ENCODE results near the gene ATP5MC2.
"Not testable (repeated sequence)": the region's sequence is repeated elsewhere in the genome, so short reads cannot be mapped to it uniquely, and the experiment has no call there.

ATP5MC2 gene

GRCh38 chr12:53694756-53695151 lies 18.9 kb upstream of the ATP5MC2 start:
- DNase-seq (ENCODE audit: low read depth, low spot score) = no peak

- DNase-seq (ENCODE audit: low read depth, low spot score) = no peak
These were observed 12.3 kb upstream of the ATP5MC2 start for GRCh38 chr12:53688134-53688533.

- DNase-seq (ENCODE audit: low read depth, low spot score) = no peak
These were observed 10.6 kb upstream of the ATP5MC2 start for GRCh38 chr12:53686436-53686835.

- no peak for DNase-seq (ENCODE audit: low read depth, low spot score)
These were observed 8.9 kb upstream of the ATP5MC2 start for GRCh38 chr12:53684654-53685220.

GRCh38 chr12:53683983-53684382 lies 8.1 kb upstream of the ATP5MC2 start:
- DNase-seq (ENCODE audit: low read depth, low spot score) = no peak

- no peak for DNase-seq (ENCODE audit: low read depth, low spot score)
These were observed 7.6 kb upstream of the ATP5MC2 start for GRCh38 chr12:53683494-53683893.

- not testable (repeated sequence) for DNase-seq (ENCODE audit: low read depth, low spot score)
These were observed 4.2 kb upstream of the ATP5MC2 start for GRCh38 chr12:53680061-53680460.

- DNase-seq (ENCODE audit: low read depth, low spot score) = no peak
These were observed 1.9 kb upstream of the ATP5MC2 start for GRCh38 chr12:53677800-53678148.

GRCh38 chr12:53677016-53677799 lies 1.3 kb upstream of the ATP5MC2 start:
- DNase-seq (ENCODE audit: low read depth, low spot score) = no peak

- DNase-seq (ENCODE audit: low read depth, low spot score) = no peak
These were observed 753 bp upstream of the ATP5MC2 start for GRCh38 chr12:53676656-53677015.

GRCh38 chr12:53674977-53675700 lies 744 bp downstream of the ATP5MC2 start:
- no peak for DNase-seq (ENCODE audit: low read depth, low spot score)

GRCh38 chr12:53670971-53671370 lies 4.9 kb downstream of the ATP5MC2 start:
- DNase-seq (ENCODE audit: low read depth, low spot score) = no peak

GRCh38 chr12:53670308-53670707 lies 5.6 kb downstream of the ATP5MC2 start:
- no peak for DNase-seq (ENCODE audit: low read depth, low spot score)

- DNase-seq (ENCODE audit: low read depth, low spot score) = no peak
These were observed 8.8 kb downstream of the ATP5MC2 start for GRCh38 chr12:53667080-53667479.

GRCh38 chr12:53664936-53665335 lies 10.9 kb downstream of the ATP5MC2 start:
- DNase-seq (ENCODE audit: low read depth, low spot score) = no peak

GRCh38 chr12:53664191-53664590 lies 11.7 kb downstream of the ATP5MC2 start:
- DNase-seq (ENCODE audit: low read depth, low spot score) = no peak

- no peak for DNase-seq (ENCODE audit: low read depth, low spot score)
These were observed 15.8 kb downstream of the ATP5MC2 start for GRCh38 chr12:53660041-53660440.

GRCh38 chr12:53659571-53659981 lies 16.3 kb downstream of the ATP5MC2 start:
- DNase-seq (ENCODE audit: low read depth, low spot score) = no peak

- no peak for DNase-seq (ENCODE audit: low read depth, low spot score)
These were observed 16.8 kb downstream of the ATP5MC2 start for GRCh38 chr12:53659011-53659551.

- DNase-seq (ENCODE audit: low read depth, low spot score) = no peak
These were observed 18.8 kb downstream of the ATP5MC2 start for GRCh38 chr12:53657041-53657440.

GRCh38 chr12:53653595-53653994 lies 22.3 kb downstream of the ATP5MC2 start:
- no peak for DNase-seq (ENCODE audit: low read depth, low spot score)

GRCh38 chr12:53652366-53652765 lies 23.5 kb downstream of the ATP5MC2 start:
- no peak for DNase-seq (ENCODE audit: low read depth, low spot score)

- DNase-seq (ENCODE audit: low read depth, low spot score) = no peak
These were observed 24.1 kb downstream of the ATP5MC2 start for GRCh38 chr12:53651737-53652136.

Measured in activated CD4-positive, CD25-positive, alpha-beta regulatory T cell treated with anti-CD3 and anti-CD28 coated beads, Interleukin-2, amount 50 U/mL, for 16 hours (primary cell).